ENCODE data around the gene EHD2. TPM values are rescaled to one million over a fixed set of nuclear protein-coding genes. Genes with fewer than 3 reads are reported as not detected.
A peak's percentile ranks its signal among the peaks of the same experiment; 100 is the strongest.

Gene EHD2
- total and polyA plus RNA-seq, 2 of the 13 experiments (the other 11 are each of a cell fraction or from before 2014, with no cell fraction given), result 0.09 to 0.28 TPM

- TF ChIP-seq THAP7 (CRISPR knock-in tag; IDR thresholded peaks at IDR 0.05) (peak; percentile 63; the same call in 1 of the 2 replicates), ZNF567 (CRISPR knock-in tag; IDR thresholded peaks at IDR 0.05; ENCODE audit: borderline replicate concordance) (0 out of 2 replicates have a peak, but pooled peaks have one; percentile 43), ZNF558 (CRISPR knock-in tag; IDR thresholded peaks at IDR 0.05; ENCODE audit: borderline replicate concordance) (0 out of 2 replicates have a peak, but pooled peaks have one; percentile 53), KAT8 (CRISPR knock-in tag; IDR thresholded peaks at IDR 0.05) (peak; percentile 82), NCOA5 (CRISPR knock-in tag; IDR thresholded peaks at IDR 0.05) (no peak), GFI1 (CRISPR knock-in tag; IDR thresholded peaks at IDR 0.05; ENCODE audit: borderline replicate concordance) (peak; percentile 64; the same call in 1 of the 2 replicates), ERF (CRISPR knock-in tag; IDR thresholded peaks at IDR 0.05) (peak; percentile 50), ZNF275 (CRISPR knock-in tag; IDR thresholded peaks at IDR 0.05; ENCODE audit: borderline replicate concordance) (peak; percentile 44; the same call in 1 of the 2 replicates), ZC3H13 (CRISPR knock-in tag; IDR thresholded peaks at IDR 0.05) (peak; percentile 50; the same call in 1 of the 2 replicates), CBX1 (IDR thresholded peaks at IDR 0.05; ENCODE audit: low read depth) (no peak)
- TF ChIP-seq, protein P1, sequence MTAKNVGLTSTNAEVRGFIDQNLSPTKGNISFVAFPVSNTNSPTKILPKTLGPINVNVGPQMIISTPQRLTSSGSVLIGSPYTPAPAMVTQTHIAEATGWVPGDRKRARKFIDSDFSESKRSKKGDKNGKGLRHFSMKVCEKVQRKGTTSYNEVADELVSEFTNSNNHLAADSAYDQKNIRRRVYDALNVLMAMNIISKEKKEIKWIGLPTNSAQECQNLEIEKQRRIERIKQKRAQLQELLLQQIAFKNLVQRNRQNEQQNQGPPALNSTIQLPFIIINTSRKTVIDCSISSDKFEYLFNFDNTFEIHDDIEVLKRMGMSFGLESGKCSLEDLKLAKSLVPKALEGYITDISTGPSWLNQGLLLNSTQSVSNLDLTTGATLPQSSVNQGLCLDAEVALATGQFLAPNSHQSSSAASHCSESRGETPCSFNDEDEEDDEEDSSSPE (CRISPR knock-in tag; IDR thresholded peaks at IDR 0.05), result peak; percentile 77
- TF ChIP-seq, protein P2, sequence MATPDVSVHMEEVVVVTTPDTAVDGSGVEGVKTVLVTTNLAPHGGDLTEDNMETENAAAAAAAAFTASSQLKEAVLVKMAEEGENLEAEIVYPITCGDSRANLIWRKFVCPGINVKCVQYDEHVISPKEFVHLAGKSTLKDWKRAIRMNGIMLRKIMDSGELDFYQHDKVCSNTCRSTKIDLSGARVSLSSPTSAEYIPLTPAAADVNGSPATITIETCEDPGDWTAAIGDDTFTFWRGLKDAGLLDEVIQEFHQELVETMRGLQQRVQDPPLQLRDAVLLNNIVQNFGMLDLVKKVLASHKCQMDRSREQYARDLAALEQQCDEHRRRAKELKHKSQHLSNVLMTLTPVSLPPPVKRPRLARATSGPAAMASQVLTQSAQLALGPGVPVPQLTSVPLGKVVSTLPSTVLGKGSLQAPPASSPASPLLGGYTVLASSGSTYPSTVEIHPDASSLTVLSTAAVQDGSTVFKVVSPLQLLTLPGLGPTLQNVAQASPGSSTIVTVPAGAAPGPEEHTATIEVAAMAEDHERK (CRISPR knock-in tag; IDR thresholded peaks at IDR 0.05; ENCODE audit: low read depth), result 0 out of 2 replicates have a peak, but pooled peaks have one; percentile 13
- TF ChIP-seq, protein P3, sequence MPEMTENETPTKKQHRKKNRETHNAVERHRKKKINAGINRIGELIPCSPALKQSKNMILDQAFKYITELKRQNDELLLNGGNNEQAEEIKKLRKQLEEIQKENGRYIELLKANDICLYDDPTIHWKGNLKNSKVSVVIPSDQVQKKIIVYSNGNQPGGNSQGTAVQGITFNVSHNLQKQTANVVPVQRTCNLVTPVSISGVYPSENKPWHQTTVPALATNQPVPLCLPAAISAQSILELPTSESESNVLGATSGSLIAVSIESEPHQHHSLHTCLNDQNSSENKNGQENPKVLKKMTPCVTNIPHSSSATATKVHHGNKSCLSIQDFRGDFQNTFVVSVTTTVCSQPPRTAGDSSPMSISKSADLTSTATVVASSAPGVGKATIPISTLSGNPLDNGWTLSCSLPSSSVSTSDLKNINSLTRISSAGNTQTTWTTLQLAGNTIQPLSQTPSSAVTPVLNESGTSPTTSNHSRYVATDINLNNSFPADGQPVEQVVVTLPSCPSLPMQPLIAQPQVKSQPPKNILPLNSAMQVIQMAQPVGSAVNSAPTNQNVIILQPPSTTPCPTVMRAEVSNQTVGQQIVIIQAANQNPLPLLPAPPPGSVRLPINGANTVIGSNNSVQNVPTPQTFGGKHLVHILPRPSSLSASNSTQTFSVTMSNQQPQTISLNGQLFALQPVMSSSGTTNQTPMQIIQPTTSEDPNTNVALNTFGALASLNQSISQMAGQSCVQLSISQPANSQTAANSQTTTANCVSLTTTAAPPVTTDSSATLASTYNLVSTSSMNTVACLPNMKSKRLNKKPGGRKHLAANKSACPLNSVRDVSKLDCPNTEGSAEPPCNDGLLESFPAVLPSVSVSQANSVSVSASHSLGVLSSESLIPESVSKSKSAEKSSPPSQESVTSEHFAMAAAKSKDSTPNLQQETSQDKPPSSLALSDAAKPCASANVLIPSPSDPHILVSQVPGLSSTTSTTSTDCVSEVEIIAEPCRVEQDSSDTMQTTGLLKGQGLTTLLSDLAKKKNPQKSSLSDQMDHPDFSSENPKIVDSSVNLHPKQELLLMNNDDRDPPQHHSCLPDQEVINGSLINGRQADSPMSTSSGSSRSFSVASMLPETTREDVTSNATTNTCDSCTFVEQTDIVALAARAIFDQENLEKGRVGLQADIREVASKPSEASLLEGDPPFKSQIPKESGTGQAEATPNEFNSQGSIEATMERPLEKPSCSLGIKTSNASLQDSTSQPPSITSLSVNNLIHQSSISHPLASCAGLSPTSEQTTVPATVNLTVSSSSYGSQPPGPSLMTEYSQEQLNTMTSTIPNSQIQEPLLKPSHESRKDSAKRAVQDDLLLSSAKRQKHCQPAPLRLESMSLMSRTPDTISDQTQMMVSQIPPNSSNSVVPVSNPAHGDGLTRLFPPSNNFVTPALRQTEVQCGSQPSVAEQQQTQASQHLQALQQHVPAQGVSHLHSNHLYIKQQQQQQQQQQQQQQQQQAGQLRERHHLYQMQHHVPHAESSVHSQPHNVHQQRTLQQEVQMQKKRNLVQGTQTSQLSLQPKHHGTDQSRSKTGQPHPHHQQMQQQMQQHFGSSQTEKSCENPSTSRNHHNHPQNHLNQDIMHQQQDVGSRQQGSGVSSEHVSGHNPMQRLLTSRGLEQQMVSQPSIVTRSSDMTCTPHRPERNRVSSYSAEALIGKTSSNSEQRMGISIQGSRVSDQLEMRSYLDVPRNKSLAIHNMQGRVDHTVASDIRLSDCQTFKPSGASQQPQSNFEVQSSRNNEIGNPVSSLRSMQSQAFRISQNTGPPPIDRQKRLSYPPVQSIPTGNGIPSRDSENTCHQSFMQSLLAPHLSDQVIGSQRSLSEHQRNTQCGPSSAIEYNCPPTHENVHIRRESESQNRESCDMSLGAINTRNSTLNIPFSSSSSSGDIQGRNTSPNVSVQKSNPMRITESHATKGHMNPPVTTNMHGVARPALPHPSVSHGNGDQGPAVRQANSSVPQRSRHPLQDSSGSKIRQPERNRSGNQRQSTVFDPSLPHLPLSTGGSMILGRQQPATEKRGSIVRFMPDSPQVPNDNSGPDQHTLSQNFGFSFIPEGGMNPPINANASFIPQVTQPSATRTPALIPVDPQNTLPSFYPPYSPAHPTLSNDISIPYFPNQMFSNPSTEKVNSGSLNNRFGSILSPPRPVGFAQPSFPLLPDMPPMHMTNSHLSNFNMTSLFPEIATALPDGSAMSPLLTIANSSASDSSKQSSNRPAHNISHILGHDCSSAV (CRISPR knock-in tag; IDR thresholded peaks at IDR 0.05; ENCODE audit: borderline replicate concordance), result 0 out of 2 replicates have a peak, but pooled peaks have one; percentile 60
These were observed 65.1 kb downstream of the EHD2 start, which contains the start of gene SELENOW (continued) for GRCh38 chr19:47778049-47778953.

Data from HepG2 (cell line).